Loucy (cell line): Measurements from ENCODE around the gene PRND.
"Not testable (repeated sequence)": the region's sequence is repeated elsewhere in the genome, so short reads cannot be mapped to it uniquely, and the experiment has no call there.

Source experiments
- H2AFZ ChIP-seq: fragments of 200-600 bp; sonication (generic); 2 replicates; pipeline ENCODE4 v1.6.0; 2016; ENCODE audit warnings: antibody characterized with exemption, mild to moderate bottlenecking, low read length, moderate library complexity
- H3F3A ChIP-seq: fragments of 200-600 bp; 2 replicates; pipeline ENCODE4 v1.6.0; 2016; ENCODE audit warnings: antibody characterized with exemption, low read depth, mild to moderate bottlenecking
- H3K27me3 ChIP-seq: fragments of 200-600 bp; sonication (generic); 2 replicates; pipeline ENCODE4 v1.6.1; 2014; ENCODE audit warnings: low read length, mild to moderate bottlenecking; ENCODE audit not compliant: insufficient read depth, poor library complexity, severe bottlenecking
- H3K36me3 ChIP-seq: fragments of 200-600 bp; sonication (generic); 2 replicates; pipeline ENCODE4 v1.6.1; 2016; ENCODE audit warnings: low read length; ENCODE audit not compliant: insufficient read depth
- H3K4me1 ChIP-seq: fragments of 200-600 bp; sonication (generic); 2 replicates; pipeline ENCODE4 v1.5.1; 2014; ENCODE audit warnings: low read length, mild to moderate bottlenecking; ENCODE audit not compliant: insufficient read depth, poor library complexity, severe bottlenecking
- H3K4me2 ChIP-seq: fragments of 200-600 bp; sonication (generic); 2 replicates; pipeline ENCODE4 v1.6.0; 2014; ENCODE audit warnings: antibody characterized with exemption, low read length, low read depth, mild to moderate bottlenecking; ENCODE audit not compliant: poor library complexity, severe bottlenecking
- H3K4me3 ChIP-seq: fragments of 200-600 bp; sonication (generic); 2 replicates; pipeline ENCODE4 v1.5.1; 2014; ENCODE audit warnings: low read length, mild to moderate bottlenecking, mixed read lengths; ENCODE audit not compliant: poor library complexity, severe bottlenecking
- H3K79me2 ChIP-seq: fragments of 200-600 bp; sonication (generic); 2 replicates; pipeline ENCODE4 v1.6.1; 2014; ENCODE audit warnings: low read length; ENCODE audit not compliant: insufficient read depth
- H3K9ac ChIP-seq: fragments of 200-600 bp; sonication (generic); 2 replicates; pipeline ENCODE4 v1.6.0; 2014; ENCODE audit warnings: mild to moderate bottlenecking, low read depth, low read length, moderate library complexity; ENCODE audit not compliant: poor library complexity, severe bottlenecking
- H3K9me2 ChIP-seq: fragments of 200-600 bp; sonication (generic); replicated peaks from 2 replicates; pipeline ENCODE4 v1.6.1; 2016; ENCODE audit warnings: low read depth, low read length, mixed read lengths
- H3K9me3 ChIP-seq: fragments of 200-600 bp; sonication (generic); 2 replicates; pipeline ENCODE4 v1.6.1; 2014; ENCODE audit warnings: mild to moderate bottlenecking, antibody characterized with exemption, low read length, low read depth; ENCODE audit not compliant: insufficient read depth
- H4K20me1 ChIP-seq: fragments of 200-600 bp; sonication (generic); 2 replicates; pipeline ENCODE4 v1.6.0; 2014; ENCODE audit warnings: antibody characterized with exemption, low read length, mild to moderate bottlenecking; ENCODE audit not compliant: insufficient read depth, poor library complexity, severe bottlenecking
- EZH2phosphoT487 ChIP-seq: fragments of 200-600 bp; IDR thresholded peaks from 2 replicates; pipeline ENCODE4 v1.6.1; 2018; ENCODE audit warnings: antibody characterized with exemption, mild to moderate bottlenecking, moderate library complexity, borderline replicate concordance
- TF ChIP-seq, protein P1 (sequence below): fragments of 200-600 bp; sonication (generic); conservative IDR thresholded peaks from 2 replicates; pipeline ENCODE4 v1.5.1; 2014; ENCODE audit warnings: mild to moderate bottlenecking, antibody characterized with exemption, low read length

Gene PRND

DNA sequence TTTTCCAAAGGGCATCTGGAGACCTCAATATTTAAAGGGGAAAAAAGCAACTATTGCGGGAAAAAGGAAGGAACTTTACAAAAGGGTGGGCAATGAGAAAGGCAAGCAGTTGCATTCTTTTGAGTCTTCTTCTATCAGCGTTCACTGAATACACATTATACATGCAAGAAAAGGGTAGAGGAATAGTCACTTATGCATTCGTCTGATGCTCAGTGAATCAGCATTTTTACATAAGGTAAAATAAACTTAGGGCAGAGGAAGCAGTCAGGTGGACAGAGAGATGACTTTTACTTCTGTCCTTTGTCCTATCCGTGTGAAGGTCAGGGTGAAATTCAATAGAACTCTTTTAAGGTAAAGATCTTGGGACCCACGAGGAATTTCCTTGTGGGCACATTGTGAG lies 49.3 kb downstream of the PRND start:
- Histone ChIP-seq H4K20me1 (no peaks in the 10 kb centered on the region), H3K27me3 (no peaks in the 10 kb centered on the region)
- no peak for TF ChIP-seq EZH2phosphoT487
- TF ChIP-seq, protein P1, sequence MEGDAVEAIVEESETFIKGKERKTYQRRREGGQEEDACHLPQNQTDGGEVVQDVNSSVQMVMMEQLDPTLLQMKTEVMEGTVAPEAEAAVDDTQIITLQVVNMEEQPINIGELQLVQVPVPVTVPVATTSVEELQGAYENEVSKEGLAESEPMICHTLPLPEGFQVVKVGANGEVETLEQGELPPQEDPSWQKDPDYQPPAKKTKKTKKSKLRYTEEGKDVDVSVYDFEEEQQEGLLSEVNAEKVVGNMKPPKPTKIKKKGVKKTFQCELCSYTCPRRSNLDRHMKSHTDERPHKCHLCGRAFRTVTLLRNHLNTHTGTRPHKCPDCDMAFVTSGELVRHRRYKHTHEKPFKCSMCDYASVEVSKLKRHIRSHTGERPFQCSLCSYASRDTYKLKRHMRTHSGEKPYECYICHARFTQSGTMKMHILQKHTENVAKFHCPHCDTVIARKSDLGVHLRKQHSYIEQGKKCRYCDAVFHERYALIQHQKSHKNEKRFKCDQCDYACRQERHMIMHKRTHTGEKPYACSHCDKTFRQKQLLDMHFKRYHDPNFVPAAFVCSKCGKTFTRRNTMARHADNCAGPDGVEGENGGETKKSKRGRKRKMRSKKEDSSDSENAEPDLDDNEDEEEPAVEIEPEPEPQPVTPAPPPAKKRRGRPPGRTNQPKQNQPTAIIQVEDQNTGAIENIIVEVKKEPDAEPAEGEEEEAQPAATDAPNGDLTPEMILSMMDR: no peak

GRCh38 chr20:4772132-4772531 lies 50.4 kb downstream of the PRND start:
- Histone ChIP-seq H2AFZ (no peak overlapping the region), H3K4me1 (no peaks in the 10 kb centered on the region), H3K9ac (no peak overlapping the region), H3K9me2 (no peaks in the 10 kb centered on the region), H3K4me2 (no peak overlapping the region), H4K20me1 (no peaks in the 10 kb centered on the region), H3K36me3 (no peaks in the 10 kb centered on the region), H3K79me2 (no peaks in the 10 kb centered on the region), H3K4me3 (no peak overlapping the region), H3K27me3 (no peaks in the 10 kb centered on the region), H3F3A (no peaks in the 10 kb centered on the region), H3K9me3 (peaks cover 17% of the 10 kb centered on the region; the same call in 1 of the 2 replicates)
- no peak for TF ChIP-seq EZH2phosphoT487

More for the DNA sequence above, 49.3 kb downstream of the PRND start:
- H3K36me3 ChIP-seq: no peaks in the 10 kb centered on the region
- H3K79me2 ChIP-seq: no peaks in the 10 kb centered on the region
- H3F3A ChIP-seq: no peaks in the 10 kb centered on the region
- H3K4me3 ChIP-seq: no peak overlapping the region
- peaks cover 17% of the 10 kb centered on the region; the same call in 1 of the 2 replicates for H3K9me3 ChIP-seq
- H3K4me2 ChIP-seq: no peak overlapping the region
- H2AFZ ChIP-seq: no peak overlapping the region
- H3K9ac ChIP-seq: no peak overlapping the region
- peaks cover 5% of the 10 kb centered on the region for H3K4me1 ChIP-seq
- H3K9me2 ChIP-seq: no peaks in the 10 kb centered on the region

GRCh38 chr20:4773014-4773413 lies 51.3 kb downstream of the PRND start:
- not testable (repeated sequence) for H3K79me2 ChIP-seq, H3K9me2 ChIP-seq, H3K36me3 ChIP-seq, H4K20me1 ChIP-seq, H2AFZ ChIP-seq, H3F3A ChIP-seq, H3K4me2 ChIP-seq, H3K27me3 ChIP-seq, H3K4me3 ChIP-seq, H3K9ac ChIP-seq, H3K4me1 ChIP-seq
- H3K9me3 ChIP-seq: peaks cover 17% of the 10 kb centered on the region; the same call in 1 of the 2 replicates

DNA sequence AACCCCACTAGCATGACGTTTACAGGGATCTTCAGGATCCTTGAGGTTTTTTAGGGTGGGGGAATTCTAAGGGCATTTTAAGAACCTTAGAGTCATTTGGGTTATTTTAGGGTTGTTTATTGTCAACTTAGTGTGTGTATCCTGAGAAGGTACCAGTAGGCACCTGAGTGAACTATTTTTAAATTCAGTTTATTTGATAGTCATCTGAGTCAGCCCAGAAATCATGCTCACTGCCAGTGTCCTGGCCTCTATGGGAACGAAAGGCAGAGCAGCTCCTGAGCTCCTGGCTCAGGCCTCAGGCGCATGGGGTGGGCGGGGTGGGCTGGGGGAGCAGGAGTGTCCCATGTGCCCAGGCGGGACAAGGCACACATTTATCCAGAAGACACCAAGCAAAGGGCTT lies 52.0 kb downstream of the PRND start:
- Histone ChIP-seq H3K79me2 (no peaks in the 10 kb centered on the region), H3K4me1 (no peaks in the 10 kb centered on the region), H3K9me3 (peaks cover 17% of the 10 kb centered on the region; the same call in 1 of the 2 replicates), H3K36me3 (no peaks in the 10 kb centered on the region), H3K9me2 (no peaks in the 10 kb centered on the region), H3K27me3 (no peaks in the 10 kb centered on the region), H3K4me3 (no peak overlapping the region), H3K9ac (no peak overlapping the region), H4K20me1 (no peaks in the 10 kb centered on the region), H3F3A (no peaks in the 10 kb centered on the region), H2AFZ (no peak overlapping the region), H3K4me2 (no peak overlapping the region)
- TF ChIP-seq EZH2phosphoT487: no peak
- TF ChIP-seq, protein P1: no peak
